AG04450 (cell line): ENCODE measurements around the gene ARL15. TPM values are rescaled to one million over a fixed set of nuclear protein-coding genes. Genes with fewer than 3 reads are reported as not detected.
A peak's percentile ranks its signal among the peaks of the same experiment; 100 is the strongest.

ENCODE experiments used
- CTCF ChIA-PET: fragments of 300-600, 350-600 bp; formaldehyde crosslinking; extraction: SDS; loops from one replicate; lab custom pipeline; 2022; ENCODE audit warnings: antibody characterized with exemption, inconsistent platforms; lab: Charles Lee
- POLR2A ChIA-PET: fragments of 350-600 bp; formaldehyde crosslinking; extraction: SDS; loops from one replicate; lab custom pipeline; 2021; ENCODE audit warnings: antibody characterized with exemption, inconsistent platforms; lab: Yijun Ruan, JAX
- DNase-seq: peaks from one replicate; pipeline ENCODE4 v3.0.0-alpha.2; 2011; ENCODE audit warnings: low read depth, low spot score
- H3K27ac ChIP-seq: one replicate; pipeline ENCODE4 v1.5.1; 2012; ENCODE audit warnings: low read depth, low read length, control low read depth
- H3K27me3 ChIP-seq: one replicate; pipeline ENCODE4 v1.6.0; 2012; ENCODE audit warnings: low read length; ENCODE audit not compliant: control insufficient read depth, insufficient read depth
- H3K4me3 ChIP-seq: 2 replicates; pipeline ENCODE4 v1.5.1; 2011; ENCODE audit warnings: mild to moderate bottlenecking, low read depth, low read length, control low read depth
- H3K9me3 ChIP-seq: 2 replicates; pipeline ENCODE4 v1.5.1; 2012; ENCODE audit warnings: low read length; ENCODE audit not compliant: control insufficient read depth, insufficient read depth
- CTCF ChIP-seq: IDR thresholded peaks from 2 replicates; pipeline ENCODE4 v1.5.1; 2011; ENCODE audit warnings: low read depth, low read length, control low read depth, inconsistent platforms
- polyA plus RNA-seq: library from polyadenylated mRNA; depleted of rRNA; stranded (reverse); fragments of >200 nt; gene quantifications from 2 replicates; pipeline ENCODE4 v1.2.3, GENCODE V29; 2011

Gene ARL15
- polyA plus RNA-seq, 1 experiment = 16.0 TPM

- ChIA-PET POLR2A (no interaction called here), CTCF (no interaction called here)
- Histone ChIP-seq H3K27me3 (no peaks in the 10 kb centered on the region), H3K4me3 (no peak overlapping the region), H3K9me3 (no peaks in the 10 kb centered on the region), H3K27ac (no peak overlapping the region)
- TF ChIP-seq CTCF = no peak
- DNase-seq = no peak
These were observed 153.8 kb downstream of the ARL15 start for GRCh38 chr5:54156577-54156976.

GRCh38 chr5:54150841-54151240 is 159.5 kb downstream of the ARL15 start:
- Histone ChIP-seq H3K27ac (no peak overlapping the region), H3K9me3 (no peaks in the 10 kb centered on the region), H3K4me3 (no peak overlapping the region), H3K27me3 (no peaks in the 10 kb centered on the region)
- no peak for TF ChIP-seq CTCF
- ChIA-PET POLR2A (no interaction called here), CTCF (no interaction called here)
- DNase-seq = no peak

- no peak overlapping the region for H3K27ac ChIP-seq
- H3K4me3 ChIP-seq = no peak overlapping the region
- H3K27me3 ChIP-seq = no peaks in the 10 kb centered on the region
- no peaks in the 10 kb centered on the region for H3K9me3 ChIP-seq
- no peak for TF ChIP-seq CTCF
- POLR2A ChIA-PET = no interaction called here
- no peak for DNase-seq
- CTCF ChIA-PET = no interaction called here
These were observed 161.5 kb downstream of the ARL15 start for GRCh38 chr5:54148858-54149257.

GRCh38 chr5:54148067-54148845 is 162.1 kb downstream of the ARL15 start:
- peak; percentile 52 for TF ChIP-seq CTCF
- no peak overlapping the region for H3K4me3 ChIP-seq
- no peak for DNase-seq
- no peaks in the 10 kb centered on the region for H3K27me3 ChIP-seq
- no peaks in the 10 kb centered on the region for H3K9me3 ChIP-seq
- ChIA-PET CTCF (interaction anchor here (0.6 kb wide), 1 partner anchor 14 kb away, joined by 3 read pairs; no protein-coding TSS in a partner anchor), POLR2A (no interaction called here)
- H3K27ac ChIP-seq = no peak overlapping the region

GRCh38 chr5:54146916-54147315 is 163.5 kb downstream of the ARL15 start:
- ChIA-PET CTCF (interaction anchor here (0.8 kb wide), 1 partner anchor 21 kb away, joined by 4 read pairs; no protein-coding TSS in a partner anchor), POLR2A (no interaction called here)
- TF ChIP-seq CTCF = no peak

More at GRCh38 chr5:54146916-54147315, 163.5 kb downstream of the ARL15 start:
- Histone ChIP-seq H3K27me3 (no peaks in the 10 kb centered on the region), H3K27ac (no peak overlapping the region), H3K4me3 (no peak overlapping the region), H3K9me3 (no peaks in the 10 kb centered on the region)
- no peak for DNase-seq
